Trophoblast cell (in vitro differentiated cells and primary cell): Measurements from ENCODE around the gene STOM. TPM values are rescaled to one million over a fixed set of nuclear protein-coding genes. Genes with fewer than 3 reads are reported as not detected.
A peak's percentile ranks its signal among the peaks of the same experiment; 100 is the strongest.

ENCODE experiments used
- DNase-seq, 2 donors: peaks; one replicate each; pipeline ENCODE4 v3.0.0-alpha.2; 2016
- H2AFZ ChIP-seq: 2 replicates; pipeline ENCODE4 v1.6.1; 2013; ENCODE audit warnings: low read length, moderate library complexity, mild to moderate bottlenecking; ENCODE audit not compliant: insufficient read depth, poor library complexity
- H2AK5ac ChIP-seq: 2 replicates; pipeline ENCODE4 v1.6.1; 2013; ENCODE audit warnings: mild to moderate bottlenecking, low read length
- H2BK120ac ChIP-seq: 2 replicates; pipeline ENCODE4 v1.6.1; 2013; ENCODE audit warnings: low read length, mild to moderate bottlenecking, moderate library complexity; ENCODE audit not compliant: insufficient read depth, poor library complexity
- H2BK12ac ChIP-seq: 2 replicates; pipeline ENCODE4 v1.6.1; 2013; ENCODE audit warnings: mild to moderate bottlenecking, low read length, moderate library complexity
- H2BK5ac ChIP-seq: 2 replicates; pipeline ENCODE4 v1.6.1; 2013; ENCODE audit warnings: low read length, low read depth, moderate library complexity, mild to moderate bottlenecking; ENCODE audit not compliant: poor library complexity
- H3K14ac ChIP-seq: 2 replicates; pipeline ENCODE4 v1.6.1; 2013; ENCODE audit warnings: mild to moderate bottlenecking, low read length
- H3K18ac ChIP-seq: 2 replicates; pipeline ENCODE4 v1.6.1; 2013; ENCODE audit warnings: mild to moderate bottlenecking, low read length
- H3K23ac ChIP-seq: 2 replicates; pipeline ENCODE4 v1.6.1; 2013; ENCODE audit warnings: low read length
- H3K27ac ChIP-seq: 2 replicates; pipeline ENCODE4 v1.5.1; 2013; ENCODE audit warnings: low read depth, mild to moderate bottlenecking, inconsistent platforms, low read length, moderate library complexity
- H3K27me3 ChIP-seq: 2 replicates; pipeline ENCODE4 v1.6.1; 2013; ENCODE audit warnings: inconsistent platforms, mild to moderate bottlenecking, low read length, moderate library complexity; ENCODE audit not compliant: insufficient read depth
- H3K36me3 ChIP-seq, 2 experiments: 1 replicate in 1 of 2; 2 replicates in 1 of 2; pipeline ENCODE4 v1.6.1; 2013; ENCODE audit warnings: low read length in 2 of 2, mild to moderate bottlenecking in 2 of 2, moderate library complexity in 1 of 2; ENCODE audit not compliant: insufficient read depth in 2 of 2, control insufficient read depth in 1 of 2
- H3K4ac ChIP-seq: 2 replicates; pipeline ENCODE4 v1.6.1; 2013; ENCODE audit warnings: low read depth, mild to moderate bottlenecking, low read length, moderate library complexity
- H3K4me1 ChIP-seq, 2 experiments: 1 replicate in 1 of 2; 2 replicates in 1 of 2; pipeline ENCODE4 v1.6.1; 2013; ENCODE audit warnings: low read length in 2 of 2, mild to moderate bottlenecking in 2 of 2, moderate library complexity in 1 of 2; ENCODE audit not compliant: insufficient read depth in 2 of 2, control insufficient read depth in 1 of 2
- H3K4me2 ChIP-seq: 2 replicates; pipeline ENCODE4 v1.6.1; 2013; ENCODE audit warnings: inconsistent platforms, mild to moderate bottlenecking, low read length, moderate library complexity
- H3K4me3 ChIP-seq: 2 replicates; pipeline ENCODE4 v1.5.1; 2013; ENCODE audit warnings: mild to moderate bottlenecking, low read depth, low read length, inconsistent platforms
- H3K79me1 ChIP-seq: one replicate; pipeline ENCODE4 v1.6.1; 2013; ENCODE audit warnings: low read length
- H3K79me2 ChIP-seq: 2 replicates; pipeline ENCODE4 v1.6.1; 2013; ENCODE audit warnings: low read length, mild to moderate bottlenecking; ENCODE audit not compliant: control insufficient read depth, insufficient read depth, poor library complexity
- H3K9ac ChIP-seq: 2 replicates; pipeline ENCODE4 v1.6.1; 2013; ENCODE audit warnings: mild to moderate bottlenecking, low read length
- H3K9me3 ChIP-seq: 2 replicates; pipeline ENCODE4 v1.6.1; 2013; ENCODE audit warnings: low read depth, mild to moderate bottlenecking, control low read depth, inconsistent platforms, low read length; ENCODE audit not compliant: insufficient read depth
- H4K12ac ChIP-seq: 2 replicates; pipeline ENCODE4 v1.6.1; 2013; ENCODE audit warnings: low read depth, mild to moderate bottlenecking, low read length, moderate library complexity
- H4K8ac ChIP-seq: 2 replicates; pipeline ENCODE4 v1.6.1; 2013; ENCODE audit warnings: low read depth, mild to moderate bottlenecking, low read length, moderate library complexity
- H4K91ac ChIP-seq: one replicate; pipeline ENCODE4 v1.6.1; 2013; ENCODE audit warnings: low read depth, mild to moderate bottlenecking, low read length, moderate library complexity
- WGBS: extraction: QIAGEN DNeasy Blood & Tissue Kit; methylation state at CpG from one replicate; pipeline ENCODE4 v1.1.7; 2013; ENCODE audit warnings: missing lambda C conversion rate; ENCODE audit not compliant: insufficient read length, insufficient coverage; ENCODE audit errors: extremely low coverage; 5-methylcytosine and 5-hydroxymethylcytosine counted together
- polyA plus RNA-seq: library from polyadenylated mRNA; stranded (reverse); fragments of 200-250 nt; gene quantifications from 2 replicates; pipeline ENCODE4 v1.2.3, GENCODE V29; 2013

STOM gene, protein sequence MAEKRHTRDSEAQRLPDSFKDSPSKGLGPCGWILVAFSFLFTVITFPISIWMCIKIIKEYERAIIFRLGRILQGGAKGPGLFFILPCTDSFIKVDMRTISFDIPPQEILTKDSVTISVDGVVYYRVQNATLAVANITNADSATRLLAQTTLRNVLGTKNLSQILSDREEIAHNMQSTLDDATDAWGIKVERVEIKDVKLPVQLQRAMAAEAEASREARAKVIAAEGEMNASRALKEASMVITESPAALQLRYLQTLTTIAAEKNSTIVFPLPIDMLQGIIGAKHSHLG
- 125 and 136 TPM in 2 replicates for polyA plus RNA-seq

DNA sequence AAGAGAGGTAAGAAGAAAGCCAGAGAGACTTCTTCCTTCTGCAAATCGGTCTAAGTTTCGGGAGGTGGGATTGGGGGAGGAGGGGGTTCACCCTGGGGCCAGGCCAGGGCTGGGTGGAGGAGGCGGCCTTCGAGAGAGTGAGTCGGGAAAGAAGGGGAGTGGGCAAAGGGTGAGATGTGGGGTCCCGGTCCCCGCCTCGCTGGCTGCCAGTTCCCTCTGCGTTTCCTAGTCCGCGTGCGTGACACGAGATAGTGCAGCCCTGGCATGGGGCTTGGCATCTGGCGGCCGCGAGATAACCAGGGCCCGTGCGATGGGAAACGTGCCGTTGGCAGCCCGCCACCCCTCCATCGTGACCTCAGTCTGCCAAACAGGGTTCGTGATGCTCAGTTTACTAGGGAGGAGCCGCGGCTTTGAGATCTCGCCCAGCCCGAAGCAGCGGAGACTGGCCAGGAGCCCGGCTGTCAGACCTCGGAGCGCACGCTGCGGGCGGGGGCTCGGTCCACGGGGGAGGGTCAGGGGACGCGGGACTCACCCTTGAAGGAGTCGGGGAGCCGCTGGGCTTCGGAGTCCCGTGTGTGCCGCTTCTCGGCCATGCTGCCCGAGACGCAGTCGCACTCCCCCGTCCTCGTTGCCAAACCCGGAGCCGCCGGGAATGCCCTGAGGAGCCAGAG, at the start of gene STOM:
STOM (minus strand) TSS at position 656 of the 671 bp plus-strand sequence; CDS start at position 593, 63 bp downstream.
- Histone ChIP-seq H3K4me2 (peak within 1 kb of the TSS; percentile 64), H3K36me3 (peaks cover 3 to 4% of the 10 kb centered on the region in 2 experiments), H3K14ac (peak within 1 kb of the TSS; percentile 76), H4K8ac (peak within 1 kb of the TSS; percentile 87), H3K27me3 (no peaks in the 10 kb centered on the region), H3K9ac (peak within 1 kb of the TSS; percentile 92), H4K12ac (peak within 1 kb of the TSS; percentile 89), H2AFZ (peak within 1 kb of the TSS; percentile 80), H3K18ac (peak within 1 kb of the TSS; percentile 96), H3K4me3 (peak within 1 kb of the TSS; percentile 88), H2BK120ac (peak within 1 kb of the TSS; percentile 67), H2AK5ac (peak within 1 kb of the TSS; percentile 94), H3K79me2 (peaks cover 12% of the 10 kb centered on the region), H3K4me1 (peaks cover 7% of the 10 kb centered on the region in 2 experiments), H3K27ac (peak within 1 kb of the TSS; percentile 9), H4K91ac (peak within 1 kb of the TSS; percentile 80), H2BK5ac (peak within 1 kb of the TSS; percentile 83), H2BK12ac (peak within 1 kb of the TSS; percentile 69), H3K79me1 (peaks cover 19% of the 10 kb centered on the region), H3K23ac (no peak within 1 kb of the TSS), H3K9me3 (no peaks in the 10 kb centered on the region), H3K4ac (peak within 1 kb of the TSS; percentile 98)
- WGBS, result no CpG with 5 or more reads among the region's 52 CpGs
- no peak for DNase-seq

DNA sequence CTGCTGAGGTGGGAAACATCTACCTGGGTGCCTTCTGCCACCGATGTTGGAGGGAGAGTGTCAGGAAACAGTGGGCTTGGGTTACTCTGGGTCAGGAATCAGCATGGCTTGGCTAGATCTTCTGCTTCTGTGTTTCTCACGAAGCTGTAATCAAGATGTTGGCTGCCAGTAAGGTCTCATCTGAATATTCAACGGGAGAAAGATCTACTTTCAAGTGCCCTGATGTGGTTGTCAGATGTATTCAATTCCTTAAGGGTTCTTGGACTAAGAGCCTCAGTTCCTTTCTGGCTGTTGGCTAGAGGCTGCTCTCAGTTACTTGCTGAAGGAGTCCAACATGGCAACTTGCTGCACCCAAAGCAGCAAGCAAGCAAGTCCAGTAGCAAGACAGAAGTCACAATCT, 41.9 kb upstream of the STOM start:
- H3K18ac ChIP-seq, result no peak overlapping the region
- no peak overlapping the region for H2AFZ ChIP-seq
- H3K27me3 ChIP-seq, result no peaks in the 10 kb centered on the region
- H3K36me3 ChIP-seq, result no peaks in the 10 kb centered on the region
- WGBS, result no CpG with 5 or more reads among the region's 3 CpGs
- H3K79me2 ChIP-seq, result no peaks in the 10 kb centered on the region
- no peak overlapping the region for H3K4me3 ChIP-seq
- H2BK12ac ChIP-seq, result no peak overlapping the region
- no peak overlapping the region for H4K8ac ChIP-seq
- no peak overlapping the region for H2BK120ac ChIP-seq
- no peak overlapping the region for H3K27ac ChIP-seq
- H3K4me1 ChIP-seq, result no peaks in the 10 kb centered on the region
- no peaks in the 10 kb centered on the region for H3K9me3 ChIP-seq
- DNase-seq, result no peak
- H4K91ac ChIP-seq, result no peak overlapping the region
- H3K14ac ChIP-seq, result no peak overlapping the region
- H3K23ac ChIP-seq, result no peak overlapping the region
- H3K4me2 ChIP-seq, result no peak overlapping the region
- no peak overlapping the region for H2BK5ac ChIP-seq
- no peak overlapping the region for H4K12ac ChIP-seq
- H3K79me1 ChIP-seq, result no peaks in the 10 kb centered on the region
- H2AK5ac ChIP-seq, result no peak overlapping the region
- H3K9ac ChIP-seq, result no peak overlapping the region
- no peak overlapping the region for H3K4ac ChIP-seq

DNA sequence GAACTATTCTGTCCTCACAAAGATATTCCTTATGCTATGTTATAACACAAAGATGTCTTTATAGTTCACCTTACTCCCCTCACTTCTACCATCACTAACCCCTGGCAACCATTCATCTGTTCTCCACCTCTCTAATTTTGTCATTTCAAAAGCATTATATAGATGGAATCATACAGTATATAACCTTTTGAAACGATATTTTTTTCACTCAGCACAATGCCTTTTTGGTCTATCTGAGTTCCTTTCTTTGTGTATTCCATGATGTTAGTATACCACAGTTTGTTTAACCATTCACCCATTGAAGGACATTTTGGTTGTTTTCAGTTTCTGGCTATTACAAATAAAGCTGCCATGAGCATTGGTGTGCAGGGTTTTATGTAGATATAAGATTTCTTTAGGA, 35.8 kb upstream of the STOM start:
- Histone ChIP-seq H3K27me3 (no peaks in the 10 kb centered on the region), H3K9ac (no peak overlapping the region), H3K36me3 (no peaks in the 10 kb centered on the region), H2AFZ (no peak overlapping the region), H4K12ac (no peak overlapping the region), H3K9me3 (no peaks in the 10 kb centered on the region), H3K18ac (no peak overlapping the region), H3K4ac (no peak overlapping the region), H2BK5ac (no peak overlapping the region), H3K4me3 (no peak overlapping the region), H3K27ac (no peak overlapping the region), H3K4me1 (no peaks in the 10 kb centered on the region), H3K4me2 (no peak overlapping the region), H4K91ac (no peak overlapping the region), H2BK120ac (no peak overlapping the region), H4K8ac (no peak overlapping the region), H3K79me1 (no peaks in the 10 kb centered on the region), H2BK12ac (no peak overlapping the region), H2AK5ac (no peak overlapping the region), H3K79me2 (no peaks in the 10 kb centered on the region), H3K23ac (no peak overlapping the region), H3K14ac (no peak overlapping the region)
- no peak for DNase-seq
- no CpG with 5 or more reads among the region's 1 CpG for WGBS

DNA sequence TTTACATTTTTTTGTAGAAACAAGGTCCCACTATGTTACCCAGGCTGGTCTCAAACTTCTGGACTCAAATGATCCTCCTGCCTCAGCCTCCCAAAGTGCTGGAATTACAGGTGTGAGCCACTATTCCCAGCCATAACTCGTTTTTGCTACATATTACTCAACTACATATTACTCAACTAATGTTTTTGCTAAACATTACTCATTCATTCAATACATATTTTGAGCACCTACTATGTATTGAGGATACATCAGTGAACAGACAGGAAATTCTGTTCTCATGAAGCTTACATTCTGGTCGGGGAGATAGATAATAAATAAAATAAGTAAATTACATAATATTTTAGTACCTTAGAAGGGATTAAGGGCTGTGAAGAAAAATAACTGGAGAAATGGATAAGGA, 34.9 kb upstream of the STOM start:
- H2AK5ac ChIP-seq, result no peak overlapping the region
- H3K4me2 ChIP-seq, result no peak overlapping the region
- no peak overlapping the region for H4K12ac ChIP-seq
- H3K18ac ChIP-seq, result no peak overlapping the region
- WGBS, result no CpG with 5 or more reads among the region's 2 CpGs
- H2BK120ac ChIP-seq, result no peak overlapping the region
- no peaks in the 10 kb centered on the region for H3K79me1 ChIP-seq
- peak; percentile 9 to 79 for DNase-seq
- no peaks in the 10 kb centered on the region for H3K9me3 ChIP-seq
- no peak overlapping the region for H3K9ac ChIP-seq
- H3K4ac ChIP-seq, result no peak overlapping the region
- H3K36me3 ChIP-seq, result no peaks in the 10 kb centered on the region
- no peaks in the 10 kb centered on the region for H3K27me3 ChIP-seq
- no peak overlapping the region for H3K23ac ChIP-seq
- no peak overlapping the region for H2AFZ ChIP-seq
- no peak overlapping the region for H3K27ac ChIP-seq
- H3K79me2 ChIP-seq, result no peaks in the 10 kb centered on the region
- H3K14ac ChIP-seq, result no peak overlapping the region
- no peak overlapping the region for H3K4me3 ChIP-seq
- H3K4me1 ChIP-seq, result no peaks in the 10 kb centered on the region
- H4K8ac ChIP-seq, result no peak overlapping the region
- no peak overlapping the region for H2BK12ac ChIP-seq
- H4K91ac ChIP-seq, result no peak overlapping the region
- no peak overlapping the region for H2BK5ac ChIP-seq
